ENCODE data around the gene TLE1.

Gene TLE1

GRCh38 chr9:81540142-81540710 lies 149.1 kb downstream of the TLE1 start:
- no peak for DNase-seq

- DNase-seq, result no peak
Measured at GRCh38 chr9:81539317-81539716, 150.0 kb downstream of the TLE1 start.

DNA sequence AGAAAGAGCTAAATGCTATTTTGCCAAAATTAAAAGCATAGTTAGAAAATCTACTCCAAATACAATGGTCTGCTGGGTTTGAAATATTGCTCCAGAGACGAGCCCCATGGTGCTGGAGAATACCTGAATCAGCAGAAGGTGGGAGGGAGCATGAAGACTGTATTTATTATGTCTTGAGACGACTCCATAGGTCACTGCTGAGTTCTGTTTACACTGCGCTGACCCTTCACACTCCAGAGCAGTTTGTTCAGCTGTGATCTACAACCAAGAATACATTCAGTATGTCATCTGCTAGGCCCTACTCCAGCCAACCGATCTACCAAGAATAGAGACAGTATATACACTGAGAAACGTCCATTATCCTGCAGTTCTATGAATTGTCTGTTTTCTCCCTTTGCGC lies 150.5 kb downstream of the TLE1 start:
- no peak for DNase-seq

GRCh38 chr9:81537964-81538363 lies 151.4 kb downstream of the TLE1 start:
- DNase-seq, result no peak

GRCh38 chr9:81536242-81537025 lies 152.9 kb downstream of the TLE1 start:
- no peak for DNase-seq

- DNase-seq, result no peak
Measured at GRCh38 chr9:81535542-81536241, 153.7 kb downstream of the TLE1 start.

- DNase-seq, result no peak
Measured at GRCh38 chr9:81534138-81534875, 155.0 kb downstream of the TLE1 start.

Data from NCI-H1092 (cell line).